ENCODE data around the gene SUCLG2.
"Not testable (repeated sequence)": the region's sequence is repeated elsewhere in the genome, so short reads cannot be mapped to it uniquely, and the experiment has no call there.

The SUCLG2 gene

GRCh38 chr3:67559029-67559605, 95.3 kb downstream of the SUCLG2 start:
- DNase-seq (ENCODE audit: low read depth), result no peak

- DNase-seq (ENCODE audit: low read depth), result no peak
Measured at GRCh38 chr3:67558426-67558825, 96.0 kb downstream of the SUCLG2 start.

- no peak for DNase-seq (ENCODE audit: low read depth)
Measured at GRCh38 chr3:67557848-67558355, 96.5 kb downstream of the SUCLG2 start.

GRCh38 chr3:67551361-67552016, 102.9 kb downstream of the SUCLG2 start:
- no peak for DNase-seq (ENCODE audit: low read depth)

- DNase-seq (ENCODE audit: low read depth), result no peak
Measured at GRCh38 chr3:67550541-67550940, 103.9 kb downstream of the SUCLG2 start.

GRCh38 chr3:67542502-67543250, 111.7 kb downstream of the SUCLG2 start:
- not testable (repeated sequence) for DNase-seq (ENCODE audit: low read depth)

GRCh38 chr3:67540198-67540894, 114.1 kb downstream of the SUCLG2 start:
- DNase-seq (ENCODE audit: low read depth), result no peak

GRCh38 chr3:67537203-67537602, 117.2 kb downstream of the SUCLG2 start:
- not testable (repeated sequence) for DNase-seq (ENCODE audit: low read depth)

GRCh38 chr3:67535006-67535405, 119.4 kb downstream of the SUCLG2 start:
- DNase-seq (ENCODE audit: low read depth), result no peak

GRCh38 chr3:67534594-67534993, 119.8 kb downstream of the SUCLG2 start:
- DNase-seq (ENCODE audit: low read depth), result no peak

- DNase-seq (ENCODE audit: low read depth), result no peak
Measured at GRCh38 chr3:67531181-67532101, 123.0 kb downstream of the SUCLG2 start.

GRCh38 chr3:67529915-67530314, 124.5 kb downstream of the SUCLG2 start:
- no peak for DNase-seq (ENCODE audit: low read depth)

GRCh38 chr3:67529337-67529736, 125.1 kb downstream of the SUCLG2 start:
- DNase-seq (ENCODE audit: low read depth), result no peak

- no peak for DNase-seq (ENCODE audit: low read depth)
Measured at GRCh38 chr3:67526246-67526645, 128.2 kb downstream of the SUCLG2 start.

GRCh38 chr3:67524046-67524445, 130.4 kb downstream of the SUCLG2 start:
- DNase-seq (ENCODE audit: low read depth), result no peak

GRCh38 chr3:67522081-67522480, 132.3 kb downstream of the SUCLG2 start:
- no peak for DNase-seq (ENCODE audit: low read depth)

- DNase-seq (ENCODE audit: low read depth), result no peak
Measured at GRCh38 chr3:67521053-67521646, 133.3 kb downstream of the SUCLG2 start.

GRCh38 chr3:67518236-67518635, 136.2 kb downstream of the SUCLG2 start:
- DNase-seq (ENCODE audit: low read depth), result no peak

- no peak for DNase-seq (ENCODE audit: low read depth)
Measured at GRCh38 chr3:67517781-67518180, 136.6 kb downstream of the SUCLG2 start.

- no peak for DNase-seq (ENCODE audit: low read depth)
Measured at GRCh38 chr3:67516496-67516895, 137.9 kb downstream of the SUCLG2 start.

GRCh38 chr3:67515778-67516177, 138.6 kb downstream of the SUCLG2 start:
- DNase-seq (ENCODE audit: low read depth), result no peak
